C4-2B (cell line): ENCODE measurements around the gene IGFBP4.

Experiments
- ZFX ChIP-seq: fragments of 450-650 bp; IDR thresholded peaks from 2 replicates; pipeline ENCODE4 v1.6.1; 2017
- TF ChIP-seq, protein P1 (sequence below): fragments of 450-650 bp; conservative IDR thresholded peaks from 2 replicates; pipeline ENCODE4 v1.5.1; 2017; ENCODE audit warnings: mild to moderate bottlenecking

DNA sequence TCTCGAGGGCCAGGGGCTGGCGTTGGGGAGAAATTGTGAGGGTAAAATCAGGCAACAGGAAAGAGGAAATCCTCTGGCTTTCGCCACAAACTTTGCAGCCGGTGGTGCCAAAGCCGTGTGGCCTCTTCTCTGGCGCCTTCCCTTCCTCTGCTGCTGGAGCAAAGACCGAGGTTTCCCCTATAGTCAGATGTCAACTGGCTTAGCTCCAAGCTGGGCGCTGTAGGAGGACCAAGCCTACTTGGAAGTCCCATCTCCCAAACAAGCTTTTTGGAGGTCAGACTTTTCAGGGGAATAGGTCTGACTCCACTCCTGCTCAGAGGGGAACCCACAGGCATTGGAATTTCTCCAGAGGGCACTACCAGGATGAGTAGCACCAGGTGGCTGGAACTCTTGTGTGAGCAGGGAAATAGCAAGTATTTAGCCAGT lies 5.0 kb downstream of the IGFBP4 start:
- TF ChIP-seq, protein P1, sequence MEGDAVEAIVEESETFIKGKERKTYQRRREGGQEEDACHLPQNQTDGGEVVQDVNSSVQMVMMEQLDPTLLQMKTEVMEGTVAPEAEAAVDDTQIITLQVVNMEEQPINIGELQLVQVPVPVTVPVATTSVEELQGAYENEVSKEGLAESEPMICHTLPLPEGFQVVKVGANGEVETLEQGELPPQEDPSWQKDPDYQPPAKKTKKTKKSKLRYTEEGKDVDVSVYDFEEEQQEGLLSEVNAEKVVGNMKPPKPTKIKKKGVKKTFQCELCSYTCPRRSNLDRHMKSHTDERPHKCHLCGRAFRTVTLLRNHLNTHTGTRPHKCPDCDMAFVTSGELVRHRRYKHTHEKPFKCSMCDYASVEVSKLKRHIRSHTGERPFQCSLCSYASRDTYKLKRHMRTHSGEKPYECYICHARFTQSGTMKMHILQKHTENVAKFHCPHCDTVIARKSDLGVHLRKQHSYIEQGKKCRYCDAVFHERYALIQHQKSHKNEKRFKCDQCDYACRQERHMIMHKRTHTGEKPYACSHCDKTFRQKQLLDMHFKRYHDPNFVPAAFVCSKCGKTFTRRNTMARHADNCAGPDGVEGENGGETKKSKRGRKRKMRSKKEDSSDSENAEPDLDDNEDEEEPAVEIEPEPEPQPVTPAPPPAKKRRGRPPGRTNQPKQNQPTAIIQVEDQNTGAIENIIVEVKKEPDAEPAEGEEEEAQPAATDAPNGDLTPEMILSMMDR: no peak
- no peak for TF ChIP-seq ZFX
